Activated naive CD4-positive, alpha-beta T cell treated with anti-CD3 and anti-CD28 coated beads, Interleukin-2, amount 50 U/mL, for 16 hours (primary cell): Measurements from ENCODE around the gene SYNPO.

ENCODE experiments used
- DNase-seq: peaks from one replicate; pipeline ENCODE4 v3.0.0-alpha.2; 2020

SYNPO gene

DNA sequence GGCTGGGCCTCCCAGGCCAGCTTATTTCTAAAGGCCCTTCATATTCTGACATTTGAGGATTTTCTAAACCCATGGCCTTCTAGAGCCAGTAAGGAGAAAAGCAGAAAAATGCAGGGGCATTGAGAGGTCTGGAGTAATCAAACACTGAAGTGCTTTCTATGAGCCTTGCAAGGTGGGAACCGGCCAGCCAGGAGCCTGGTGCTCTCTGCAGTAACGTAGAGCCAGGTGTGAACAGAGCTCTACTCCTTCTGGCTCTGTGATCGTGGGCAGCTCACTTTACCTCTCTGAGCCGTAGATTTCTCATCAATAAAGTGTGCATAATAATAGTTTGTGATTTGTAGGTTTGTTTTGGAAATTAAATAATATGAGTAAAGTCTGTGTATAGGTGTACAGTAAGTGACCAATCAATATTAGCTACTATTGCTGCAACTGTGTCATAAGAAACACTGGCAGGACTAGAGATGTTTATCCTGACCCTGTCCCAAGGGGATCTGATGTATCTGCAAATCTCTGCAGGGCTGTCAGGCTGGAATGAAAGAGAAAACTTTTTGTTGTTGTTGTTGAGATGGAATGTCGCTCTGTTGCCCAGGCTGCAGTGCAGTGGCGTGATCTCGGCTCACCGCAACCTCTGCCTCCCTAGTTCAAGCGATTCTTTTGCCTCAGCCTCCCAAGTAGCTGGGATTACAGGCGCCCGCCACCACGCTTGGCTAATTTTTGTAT is 2.7 kb downstream of the SYNPO start:
- no peak for DNase-seq

DNA sequence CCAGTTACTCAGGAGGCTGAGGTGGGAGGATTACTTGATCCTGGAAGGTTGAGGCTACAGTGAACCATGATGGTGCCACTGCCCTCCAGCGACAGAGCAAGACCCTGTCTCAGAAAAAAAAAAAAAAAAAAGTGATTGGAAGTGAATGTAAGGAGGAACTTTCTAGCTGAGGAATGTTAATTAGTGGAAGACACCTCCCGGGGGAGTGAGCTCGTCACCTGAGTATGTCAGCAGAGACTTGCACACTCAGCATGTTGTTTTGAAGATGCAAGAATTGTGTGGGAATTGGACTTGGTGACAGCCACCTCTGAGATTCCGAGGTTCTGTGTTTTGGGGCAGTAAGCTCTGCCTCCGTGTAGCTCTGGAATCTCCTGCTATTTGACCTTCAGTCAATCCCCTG is 3.6 kb downstream of the SYNPO start:
- DNase-seq: no peak

DNA sequence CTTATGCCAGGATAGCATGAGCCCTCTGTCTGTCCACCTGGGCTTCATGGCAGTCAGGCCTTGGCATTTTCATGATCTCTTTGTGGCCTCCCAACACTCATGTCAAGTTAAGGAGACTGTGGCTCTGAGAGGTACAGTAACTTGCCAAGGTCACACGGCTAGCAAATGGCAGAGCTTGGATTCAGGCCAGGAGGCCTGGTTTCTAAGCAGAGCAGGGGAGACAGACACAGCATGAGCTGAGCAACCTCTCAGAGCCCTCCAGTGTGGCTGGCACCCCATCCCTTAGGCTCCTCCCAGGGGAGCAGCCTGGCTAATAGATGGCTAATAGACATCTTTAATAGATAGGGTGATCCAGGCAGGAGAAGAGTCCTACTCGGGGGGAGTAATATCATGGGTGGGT is 4.1 kb downstream of the SYNPO start:
- DNase-seq: no peak

DNA sequence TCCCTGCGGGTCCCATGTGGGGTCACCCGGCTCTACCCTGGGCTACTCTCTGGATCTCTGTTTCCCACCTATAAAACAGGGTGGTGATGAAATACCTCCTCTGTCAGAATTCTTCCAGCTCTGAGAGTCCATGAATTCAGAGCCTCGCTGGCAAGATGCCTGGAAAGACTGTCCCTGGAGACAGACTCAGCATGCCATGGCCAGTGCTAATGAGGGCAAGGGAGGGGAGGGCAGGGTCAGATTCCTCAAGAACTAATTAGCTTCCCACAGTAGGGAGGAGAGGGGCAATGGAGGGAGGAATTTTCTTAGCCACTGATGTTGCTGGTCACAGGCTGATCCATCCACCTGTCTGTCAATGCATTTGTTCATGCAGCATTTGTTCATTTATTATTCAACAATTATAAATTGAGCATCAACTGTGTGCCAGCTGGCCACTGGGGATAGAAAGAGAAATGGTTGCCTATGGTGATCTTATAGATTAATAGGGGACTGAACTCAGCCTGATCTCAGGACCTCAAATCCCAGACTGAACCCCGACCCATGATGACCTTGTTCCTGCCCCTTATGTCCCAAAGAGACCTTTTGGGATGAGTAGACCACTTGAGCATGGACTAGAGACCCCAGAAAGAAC is 4.7 kb downstream of the SYNPO start:
- DNase-seq: no peak

DNA sequence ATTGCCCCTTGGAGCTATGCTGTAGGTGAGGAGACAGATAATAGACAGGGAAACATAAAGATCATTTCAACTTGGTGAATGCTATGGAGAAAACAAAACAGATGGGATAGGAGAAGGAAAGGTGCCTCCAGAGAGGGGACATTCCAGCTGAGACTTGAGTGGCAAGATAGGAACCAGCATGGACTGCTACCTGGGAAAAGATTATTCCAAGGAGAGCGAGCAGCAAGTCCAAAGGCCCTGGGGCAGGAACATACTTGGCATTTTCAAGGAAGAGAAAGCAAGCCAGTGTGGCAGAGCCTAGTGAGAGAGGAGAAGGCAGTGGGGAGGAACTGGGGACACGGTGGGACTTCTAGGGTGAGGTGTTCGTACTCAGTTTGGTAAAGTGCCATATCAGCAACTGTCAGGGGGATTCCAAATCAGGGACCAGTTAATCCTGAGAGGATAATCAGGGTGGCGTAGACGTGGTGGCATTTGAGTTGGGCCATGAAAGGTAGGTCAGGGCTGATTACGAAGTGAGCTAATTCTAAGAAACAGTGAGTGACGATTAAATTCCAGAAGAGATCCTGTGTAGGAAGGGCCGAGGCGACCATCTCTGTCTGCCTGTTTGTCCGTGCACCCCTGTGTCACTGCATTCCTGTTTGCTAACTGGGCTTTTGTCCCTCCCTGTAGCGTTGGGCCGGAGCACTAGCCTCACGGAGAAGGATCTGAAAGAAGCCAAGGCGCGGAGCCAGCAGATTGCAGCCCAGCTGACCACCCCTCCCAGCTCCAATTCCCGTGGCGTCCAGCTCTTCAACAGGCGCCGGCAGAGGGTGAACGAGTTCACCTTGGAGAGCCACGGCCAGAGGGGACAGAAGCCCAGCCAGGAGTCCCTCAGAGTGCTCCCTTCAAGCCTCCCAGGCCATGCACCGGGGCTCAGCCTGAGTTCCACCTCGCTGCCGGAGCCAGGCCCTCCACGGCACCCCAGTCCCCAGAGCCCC is 7.1 kb downstream of the SYNPO start:
- DNase-seq: no peak

DNA sequence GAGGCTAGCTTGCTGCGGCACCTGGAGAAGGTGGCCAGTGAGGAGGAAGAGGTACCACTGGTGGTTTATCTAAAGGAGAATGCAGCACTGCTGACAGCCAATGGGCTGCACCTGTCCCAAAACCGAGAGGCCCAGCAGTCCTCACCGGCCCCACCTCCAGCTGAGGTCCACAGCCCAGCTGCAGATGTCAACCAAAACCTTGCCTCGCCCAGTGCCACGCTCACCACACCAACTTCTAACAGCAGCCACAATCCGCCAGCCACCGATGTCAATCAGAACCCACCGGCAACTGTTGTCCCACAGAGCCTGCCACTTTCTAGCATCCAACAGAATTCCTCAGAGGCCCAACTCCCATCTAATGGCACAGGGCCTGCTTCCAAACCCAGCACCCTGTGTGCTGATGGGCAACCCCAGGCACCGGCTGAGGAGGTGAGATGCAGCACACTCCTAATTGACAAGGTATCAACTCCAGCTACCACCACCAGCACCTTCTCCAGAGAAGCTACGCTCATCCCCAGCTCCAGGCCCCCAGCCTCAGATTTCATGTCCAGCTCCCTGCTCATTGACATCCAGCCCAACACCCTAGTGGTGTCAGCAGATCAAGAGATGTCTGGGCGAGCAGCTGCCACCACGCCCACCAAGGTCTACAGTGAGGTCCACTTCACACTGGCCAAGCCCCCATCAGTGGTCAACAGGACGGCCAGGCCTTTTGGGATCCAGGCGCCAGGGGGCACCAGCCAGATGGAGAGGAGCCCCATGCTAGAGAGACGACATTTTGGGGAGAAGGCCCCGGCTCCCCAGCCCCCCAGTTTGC is 8.0 kb downstream of the SYNPO start:
- no peak for DNase-seq

DNA sequence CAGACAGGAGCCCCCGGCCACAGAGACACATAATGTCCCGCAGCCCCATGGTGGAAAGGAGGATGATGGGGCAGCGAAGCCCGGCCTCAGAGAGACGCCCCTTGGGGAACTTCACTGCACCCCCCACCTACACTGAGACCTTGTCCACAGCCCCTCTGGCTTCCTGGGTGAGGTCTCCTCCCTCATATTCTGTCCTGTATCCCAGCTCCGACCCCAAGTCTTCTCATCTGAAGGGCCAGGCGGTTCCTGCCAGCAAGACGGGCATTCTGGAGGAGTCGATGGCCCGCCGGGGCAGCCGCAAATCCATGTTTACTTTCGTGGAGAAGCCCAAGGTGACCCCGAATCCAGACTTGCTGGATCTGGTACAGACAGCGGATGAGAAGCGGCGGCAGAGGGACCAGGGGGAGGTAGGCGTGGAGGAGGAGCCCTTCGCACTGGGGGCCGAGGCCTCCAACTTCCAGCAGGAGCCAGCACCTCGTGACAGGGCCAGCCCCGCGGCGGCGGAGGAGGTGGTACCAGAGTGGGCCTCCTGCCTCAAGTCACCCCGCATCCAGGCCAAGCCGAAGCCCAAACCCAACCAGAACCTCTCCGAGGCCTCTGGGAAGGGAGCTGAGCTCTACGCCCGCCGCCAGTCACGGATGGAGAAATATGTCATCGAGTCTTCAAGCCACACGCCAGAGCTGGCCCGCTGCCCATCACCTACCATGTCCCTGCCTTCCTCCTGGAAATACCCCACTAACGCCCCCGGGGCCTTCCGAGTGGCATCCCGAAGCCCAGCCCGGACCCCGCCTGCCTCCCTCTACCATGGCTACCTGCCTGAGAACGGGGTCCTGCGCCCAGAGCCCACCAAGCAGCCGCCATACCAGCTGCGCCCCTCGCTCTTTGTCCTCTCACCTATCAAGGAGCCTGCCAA is 8.9 kb downstream of the SYNPO start:
- no peak for DNase-seq

DNA sequence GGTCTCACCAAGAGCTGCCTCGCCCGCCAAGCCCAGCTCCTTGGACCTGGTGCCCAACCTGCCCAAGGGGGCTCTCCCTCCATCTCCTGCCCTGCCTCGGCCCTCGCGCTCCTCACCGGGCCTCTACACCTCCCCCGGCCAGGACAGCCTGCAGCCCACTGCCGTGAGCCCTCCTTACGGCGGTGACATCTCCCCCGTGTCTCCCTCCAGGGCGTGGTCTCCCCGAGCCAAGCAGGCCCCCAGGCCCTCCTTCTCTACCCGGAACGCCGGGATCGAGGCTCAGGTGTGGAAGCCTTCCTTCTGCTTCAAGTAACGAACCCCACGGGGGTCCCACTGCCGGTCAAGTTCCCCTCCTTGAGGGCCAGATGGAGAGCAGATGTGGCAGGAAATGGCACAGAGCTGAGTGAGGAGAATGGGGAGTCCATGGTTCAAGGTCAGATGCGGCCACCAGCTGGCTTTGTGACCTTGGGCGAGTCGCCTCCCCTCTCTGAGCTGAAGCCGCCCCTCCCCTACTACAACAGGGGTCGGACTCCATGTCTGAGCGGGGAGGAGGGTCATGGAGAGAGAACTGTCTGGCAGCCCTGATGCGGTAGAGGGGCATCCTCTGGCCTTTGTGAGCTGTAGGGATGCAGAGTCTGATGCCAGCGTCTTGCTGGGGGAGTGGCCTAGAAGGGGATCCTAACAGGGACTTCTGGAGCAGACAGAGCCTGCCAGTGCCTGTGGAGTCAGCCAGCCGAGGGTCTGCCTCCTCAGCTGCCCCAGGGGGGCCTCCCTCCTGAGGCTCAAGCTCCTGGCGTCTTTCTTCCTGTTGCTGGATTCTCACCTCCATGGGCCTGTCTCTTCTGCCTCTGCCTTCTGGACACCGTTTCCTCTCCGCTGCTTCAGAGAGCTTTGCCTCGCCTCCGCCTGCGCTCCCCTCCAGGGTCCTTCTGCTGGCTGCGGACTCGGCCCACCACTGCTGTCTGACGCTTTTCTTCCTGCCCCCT is 9.9 kb downstream of the SYNPO start:
- DNase-seq: no peak

DNA sequence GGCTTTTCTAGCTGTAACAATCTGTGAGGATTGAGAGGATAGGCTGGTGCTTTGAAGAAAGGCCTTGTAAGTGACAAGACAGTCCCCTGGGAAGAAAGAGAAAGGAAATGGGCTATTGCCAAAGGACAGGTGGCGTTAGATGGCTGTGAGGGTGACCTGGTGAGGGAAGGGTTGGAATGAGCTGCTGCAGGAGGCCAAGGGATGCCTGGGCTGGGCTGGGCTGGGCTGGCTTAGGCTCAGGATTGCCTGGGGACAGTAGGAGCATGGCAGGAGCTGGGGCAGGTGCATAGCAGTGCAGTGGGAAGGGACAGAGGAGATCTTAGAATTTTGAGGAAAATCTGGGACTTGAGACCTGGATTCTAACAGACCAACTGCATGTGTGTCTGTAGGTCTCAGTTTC is 10.9 kb downstream of the SYNPO start:
- no peak for DNase-seq

DNA sequence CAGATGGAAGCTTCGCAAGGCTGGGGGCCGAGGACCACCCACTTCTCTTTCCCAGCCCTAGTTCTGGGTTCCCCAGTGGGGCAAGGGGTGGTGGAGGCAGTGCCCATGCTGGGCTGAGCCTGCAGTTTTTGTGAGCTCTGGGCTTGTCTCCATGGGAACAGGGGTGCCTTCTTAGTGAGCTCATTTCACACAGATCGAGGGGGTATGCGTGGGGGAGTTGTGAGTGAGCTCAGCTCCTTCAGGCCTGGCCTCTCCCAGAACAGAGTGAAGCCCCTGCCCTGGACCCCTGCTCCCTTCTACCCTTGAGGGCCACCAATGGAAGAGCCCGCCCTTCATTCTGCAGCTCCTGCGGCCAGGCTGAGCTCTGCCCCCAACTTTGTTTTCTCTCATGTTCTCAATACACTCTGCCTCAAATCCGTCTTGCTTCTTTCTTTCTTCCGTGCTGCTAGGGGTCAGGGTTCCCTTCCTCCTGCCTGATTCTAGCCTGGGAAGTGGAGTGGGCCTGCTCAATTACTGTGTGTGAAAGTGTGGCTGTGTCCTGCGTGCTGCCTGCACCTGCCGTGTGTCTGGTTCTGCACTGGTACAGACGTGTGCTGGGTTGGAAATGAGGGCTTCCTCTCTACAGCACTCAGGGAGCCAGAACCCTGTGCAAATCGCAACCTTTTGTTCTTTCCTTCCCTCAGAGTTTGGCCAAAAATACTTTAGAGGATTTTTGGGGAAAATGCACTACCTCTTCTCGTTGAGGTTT is 11.6 kb downstream of the SYNPO start:
- no peak for DNase-seq

DNA sequence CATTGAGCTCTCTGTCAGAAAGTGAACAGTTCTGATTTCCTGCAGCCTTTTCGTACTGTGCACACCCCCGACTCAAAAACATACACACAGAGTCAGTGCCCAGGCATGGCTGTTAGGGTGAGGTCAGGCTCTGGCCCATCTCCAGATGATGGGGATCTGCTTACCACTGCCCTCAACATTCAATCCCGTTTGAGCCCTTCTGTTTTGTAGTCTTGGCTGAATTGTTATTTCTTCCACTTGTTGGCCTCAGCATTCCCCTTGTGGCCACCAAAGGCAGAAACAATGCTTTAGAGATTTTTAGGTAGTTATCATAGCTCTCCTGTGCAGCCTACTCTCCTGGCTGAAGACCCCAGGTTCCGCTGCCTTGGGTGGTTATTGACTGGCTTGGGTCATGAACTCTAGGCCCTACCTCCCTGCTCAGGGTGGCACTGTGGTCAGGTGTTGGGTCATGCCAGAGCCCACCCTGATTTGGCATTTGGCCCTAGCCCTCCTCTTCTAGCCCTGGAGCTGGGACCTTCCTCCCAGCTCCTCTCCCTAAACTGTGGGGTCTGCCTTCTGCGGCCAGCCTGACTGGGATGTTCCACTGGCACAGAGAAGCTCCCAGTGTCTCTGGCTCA is 12.8 kb downstream of the SYNPO start:
- no peak for DNase-seq

DNA sequence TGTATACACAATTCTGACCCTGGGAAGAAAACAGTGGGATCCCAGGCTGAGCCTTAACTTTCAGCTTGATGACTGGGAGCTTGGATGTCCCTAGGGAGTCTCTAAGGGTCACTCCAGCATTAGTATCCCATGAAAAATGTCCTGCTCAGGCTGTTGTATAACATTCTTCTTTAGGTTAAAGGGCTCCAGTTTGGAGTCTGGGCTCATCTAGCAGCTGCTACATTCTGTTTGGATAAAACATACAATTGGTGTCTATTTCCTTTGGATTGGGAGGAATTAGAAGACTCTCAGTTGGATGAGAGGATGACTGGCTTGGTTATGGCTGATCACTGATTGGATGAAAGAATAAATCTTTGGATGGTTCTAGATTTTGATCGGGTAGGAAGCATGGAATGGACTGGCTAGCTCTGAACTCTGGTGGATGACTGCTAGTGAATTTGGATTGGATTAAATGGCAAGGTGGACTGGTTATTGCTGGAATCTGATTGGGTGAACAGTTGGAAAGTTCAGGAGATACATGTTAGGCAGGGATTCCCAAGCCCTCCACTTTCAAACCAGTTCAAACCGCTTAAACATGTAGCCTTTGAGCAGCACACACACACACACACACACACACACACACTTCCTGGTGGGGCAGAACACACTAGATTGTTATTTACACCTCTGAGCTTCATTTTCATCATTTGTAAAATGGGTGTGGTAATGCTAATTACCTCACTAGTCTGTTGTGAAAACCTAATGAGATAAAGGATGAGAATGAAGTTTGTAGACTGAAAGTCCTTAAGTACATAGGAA is 13.5 kb downstream of the SYNPO start:
- no peak for DNase-seq

DNA sequence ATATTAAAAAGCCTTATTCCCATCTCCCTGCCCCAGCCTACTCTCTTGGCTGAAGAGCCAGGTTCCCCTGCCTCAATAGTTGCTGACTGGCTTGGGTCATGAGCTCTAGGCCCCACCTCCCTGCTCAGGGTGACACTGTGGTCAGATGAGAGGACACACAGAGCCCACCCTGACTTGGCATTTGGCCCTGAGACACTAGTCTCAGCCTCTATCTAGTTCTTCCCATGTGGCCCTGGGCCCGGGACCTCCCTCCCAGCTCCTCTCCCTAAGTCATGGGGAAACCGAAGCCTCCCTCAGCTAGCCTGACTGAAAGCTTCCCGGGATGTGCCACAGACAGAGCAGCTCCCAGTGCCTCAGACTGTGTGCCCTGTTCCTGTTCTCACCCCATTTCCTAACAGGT is 14.8 kb downstream of the SYNPO start:
- DNase-seq: no peak

DNA sequence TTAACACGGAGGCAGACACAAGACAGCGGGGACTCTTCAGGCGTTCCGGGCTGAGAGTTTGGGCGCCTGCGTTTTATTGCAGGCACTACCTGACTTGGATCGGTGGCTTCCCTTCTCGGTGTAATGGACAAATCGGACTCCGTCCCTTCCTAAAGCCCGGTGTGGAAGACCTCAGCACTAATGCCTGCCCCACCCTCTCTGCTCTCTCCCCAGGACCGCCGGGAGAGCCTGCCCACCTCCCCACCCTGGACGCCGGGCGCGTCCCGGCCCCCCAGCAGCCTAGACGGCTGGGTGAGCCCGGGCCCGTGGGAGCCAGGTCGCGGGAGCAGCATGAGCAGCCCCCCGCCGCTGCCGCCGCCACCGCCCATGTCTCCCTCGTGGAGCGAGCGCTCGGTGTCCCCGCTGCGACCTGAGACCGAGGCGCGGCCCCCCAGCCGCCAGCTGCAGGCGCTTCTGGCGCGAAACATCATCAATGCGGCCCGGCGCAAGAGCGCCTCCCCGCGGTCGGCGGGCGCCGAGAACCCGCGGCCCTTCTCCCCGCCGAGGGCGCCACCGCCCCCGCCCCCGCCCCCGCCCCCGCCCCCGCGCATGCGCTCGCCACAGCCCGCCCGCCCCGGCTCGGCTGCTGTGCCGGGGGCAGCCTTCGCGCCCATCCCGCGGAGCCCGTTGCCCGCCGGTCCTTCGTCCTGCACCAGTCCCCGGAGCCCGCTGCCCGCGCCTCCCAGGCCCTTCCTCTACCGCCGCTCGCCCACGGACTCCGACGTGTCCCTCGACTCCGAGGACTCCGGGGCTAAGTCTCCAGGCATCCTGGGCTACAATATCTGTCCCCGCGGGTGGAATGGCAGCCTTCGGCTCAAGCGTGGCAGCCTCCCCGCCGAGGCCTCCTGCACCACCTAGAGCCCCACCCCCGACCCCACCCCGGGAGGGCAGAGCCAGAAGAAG is 16.0 kb downstream of the SYNPO start:
- DNase-seq: peak; percentile 72

DNA sequence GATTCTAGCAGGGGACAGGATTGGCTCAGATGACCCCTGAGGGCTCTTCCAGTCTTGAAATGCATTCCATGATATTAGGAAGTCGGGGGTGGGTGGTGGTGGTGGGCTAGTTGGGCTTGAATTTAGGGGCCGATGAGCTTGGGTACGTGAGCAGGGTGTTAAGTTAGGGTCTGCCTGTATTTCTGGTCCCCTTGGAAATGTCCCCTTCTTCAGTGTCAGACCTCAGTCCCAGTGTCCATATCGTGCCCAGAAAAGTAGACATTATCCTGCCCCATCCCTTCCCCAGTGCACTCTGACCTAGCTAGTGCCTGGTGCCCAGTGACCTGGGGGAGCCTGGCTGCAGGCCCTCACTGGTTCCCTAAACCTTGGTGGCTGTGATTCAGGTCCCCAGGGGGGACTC is 17.7 kb downstream of the SYNPO start:
- no peak for DNase-seq

DNA sequence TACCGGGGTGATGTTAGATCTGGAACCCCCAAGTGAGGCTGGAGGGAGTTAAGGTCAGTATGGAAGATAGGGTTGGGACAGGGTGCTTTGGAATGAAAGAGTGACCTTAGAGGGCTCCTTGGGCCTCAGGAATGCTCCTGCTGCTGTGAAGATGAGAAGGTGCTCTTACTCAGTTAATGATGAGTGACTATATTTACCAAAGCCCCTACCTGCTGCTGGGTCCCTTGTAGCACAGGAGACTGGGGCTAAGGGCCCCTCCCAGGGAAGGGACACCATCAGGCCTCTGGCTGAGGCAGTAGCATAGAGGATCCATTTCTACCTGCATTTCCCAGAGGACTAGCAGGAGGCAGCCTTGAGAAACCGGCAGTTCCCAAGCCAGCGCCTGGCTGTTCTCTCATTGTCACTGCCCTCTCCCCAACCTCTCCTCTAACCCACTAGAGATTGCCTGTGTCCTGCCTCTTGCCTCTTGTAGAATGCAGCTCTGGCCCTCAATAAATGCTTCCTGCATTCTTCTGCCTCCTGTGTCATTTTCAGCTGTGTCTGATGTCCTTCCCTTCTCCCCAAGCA is 18.3 kb downstream of the SYNPO start:
- DNase-seq: no peak
